Kidney (tissue), 14 donors: ENCODE measurements around the gene TMEM101. TPM values are rescaled to one million over a fixed set of nuclear protein-coding genes. Genes with fewer than 3 reads are reported as not detected.
"Not testable (repeated sequence)": the region's sequence is repeated elsewhere in the genome, so short reads cannot be mapped to it uniquely, and the experiment has no call there.

ENCODE experiments used
- DNase-seq, 5 donors: peaks; one replicate each; pipeline ENCODE4 v3.0.0-alpha.2; 2013 to 2020
- FAIRE-seq: peaks from 2 replicates; lab custom pipeline; 2012; peaks lifted over from hg19 to GRCh38; lab: Jason Lieb, UNC
- H3K27ac ChIP-seq, 2 donors: one replicate each; pipeline ENCODE4 v1.7.0; 2013; ENCODE audit warnings: low read depth in 2 of 2, low read length in 2 of 2, inconsistent platforms in 1 of 2
- H3K27me3 ChIP-seq: one replicate; pipeline ENCODE4 v1.7.1; 2013; ENCODE audit warnings: low read length, inconsistent platforms; ENCODE audit not compliant: control insufficient read depth, insufficient read depth
- H3K36me3 ChIP-seq, 3 donors: one replicate each; pipeline versions ENCODE4 v1.7.0 to v1.7.1; 2013; ENCODE audit warnings: low read length in 3 of 3, control low read depth in 1 of 3, inconsistent platforms in 1 of 3; ENCODE audit not compliant: insufficient read depth in 3 of 3, control insufficient read depth in 2 of 3
- H3K4me1 ChIP-seq, 3 donors: one replicate each; pipeline versions ENCODE4 v1.7.0 to v1.7.1; 2013; ENCODE audit warnings: low read length in 3 of 3, inconsistent platforms in 1 of 3, low read depth in 1 of 3; ENCODE audit not compliant: control insufficient read depth in 2 of 3, insufficient read depth in 2 of 3
- H3K4me3 ChIP-seq, 3 donors: one replicate each; pipeline versions ENCODE4 v1.7.0 to v1.8.1; 2013; ENCODE audit warnings: low read length in 3 of 3, control low read depth in 1 of 3, inconsistent platforms in 1 of 3
- H3K9ac ChIP-seq, 3 donors: one replicate each; pipeline versions ENCODE4 v1.7.0 to v1.7.1; 2013; ENCODE audit warnings: low read length in 3 of 3, control low read depth in 1 of 3, inconsistent platforms in 1 of 3
- H3K9me3 ChIP-seq, 3 donors: one replicate each; pipeline versions ENCODE4 v1.7.0 to v1.7.1; 2013; ENCODE audit warnings: low read length in 3 of 3, control low read depth in 1 of 3, inconsistent platforms in 1 of 3; ENCODE audit not compliant: control insufficient read depth in 2 of 3, insufficient read depth in 1 of 3
- intact Hi-C: fragments of 100-400 bp; cut with DNase I; formaldehyde crosslinking; loops from one replicate; pipeline ENCODE4 v1.11.1; 2022
- polyA plus RNA-seq: library from polyadenylated mRNA; stranded (reverse); fragments of 350-450 nt; fragmentation: Illumina TruSeq; extraction: RNeasy Lipid Tissue Mini Kit (QIAGEN cat#74804); gene quantifications from one replicate; pipeline ENCODE4 v1.2.3, GENCODE V29; 2014; ENCODE audit warnings: low read depth, low replicate concordance; ENCODE audit not compliant: insufficient read depth
- total RNA-seq: library from RNA; stranded (reverse); fragmentation: NEBNext Ultra II Directional; extraction: Animal tissue kit (Norgen Biotek cat#: 25700); gene quantifications from one replicate; pipeline ENCODE4 v1.2.1, GENCODE V29; 2021
- TF ChIP-seq, protein P1 (sequence below): IDR thresholded peaks from 3 replicates; pipeline ENCODE4 v1.5.1; 2012; ENCODE audit warnings: mild to moderate bottlenecking, moderate library complexity, borderline replicate concordance; ENCODE audit not compliant: insufficient read depth; ENCODE audit errors: extremely low read depth
- donor health status: control.
- donor health status: control.
- donor health status: control.
- donor health status: control.
- donor health status: control.
- donor health status: DM: yes; HTN: yes; CAD: no.
- donor health status: Normal renal cell carcinoma (clear cell type).

TMEM101 gene
- total and polyA plus RNA-seq, 2 donors from 2014 or later = 31.2 to 111 TPM

DNA sequence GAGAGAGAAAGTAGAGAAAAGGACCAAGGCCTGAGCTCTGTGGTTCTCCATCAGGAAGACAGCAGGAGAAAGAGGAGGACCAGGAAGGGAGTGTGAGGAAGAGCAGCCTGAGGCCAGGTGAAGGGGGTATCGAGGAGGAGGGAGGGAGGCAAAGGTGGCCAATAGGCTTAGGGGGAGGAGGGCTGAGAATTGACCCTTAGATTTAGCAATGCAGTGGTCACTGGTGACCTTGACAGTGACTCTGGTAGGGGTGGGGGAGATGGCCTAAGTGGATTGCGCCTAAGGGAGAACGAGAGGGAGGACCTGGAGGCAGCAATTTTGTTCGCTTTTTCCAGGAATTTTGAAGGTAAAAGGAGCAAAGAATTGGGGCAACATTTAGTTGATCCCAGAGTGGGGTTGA is 15.7 kb downstream of the TMEM101 start:
- TF ChIP-seq, protein P1, sequence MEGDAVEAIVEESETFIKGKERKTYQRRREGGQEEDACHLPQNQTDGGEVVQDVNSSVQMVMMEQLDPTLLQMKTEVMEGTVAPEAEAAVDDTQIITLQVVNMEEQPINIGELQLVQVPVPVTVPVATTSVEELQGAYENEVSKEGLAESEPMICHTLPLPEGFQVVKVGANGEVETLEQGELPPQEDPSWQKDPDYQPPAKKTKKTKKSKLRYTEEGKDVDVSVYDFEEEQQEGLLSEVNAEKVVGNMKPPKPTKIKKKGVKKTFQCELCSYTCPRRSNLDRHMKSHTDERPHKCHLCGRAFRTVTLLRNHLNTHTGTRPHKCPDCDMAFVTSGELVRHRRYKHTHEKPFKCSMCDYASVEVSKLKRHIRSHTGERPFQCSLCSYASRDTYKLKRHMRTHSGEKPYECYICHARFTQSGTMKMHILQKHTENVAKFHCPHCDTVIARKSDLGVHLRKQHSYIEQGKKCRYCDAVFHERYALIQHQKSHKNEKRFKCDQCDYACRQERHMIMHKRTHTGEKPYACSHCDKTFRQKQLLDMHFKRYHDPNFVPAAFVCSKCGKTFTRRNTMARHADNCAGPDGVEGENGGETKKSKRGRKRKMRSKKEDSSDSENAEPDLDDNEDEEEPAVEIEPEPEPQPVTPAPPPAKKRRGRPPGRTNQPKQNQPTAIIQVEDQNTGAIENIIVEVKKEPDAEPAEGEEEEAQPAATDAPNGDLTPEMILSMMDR = no peak
- Histone ChIP-seq H3K36me3 (no peaks in the 10 kb centered on the region), H3K4me1 (peaks cover 0 to 10% (median 4%) of the 10 kb centered on the region in 3 donors), H3K27me3 (peaks cover 2% of the 10 kb centered on the region), H3K4me3 (no peak overlapping the region), H3K9me3 (no peaks in the 10 kb centered on the region), H3K9ac (no peak overlapping the region), H3K27ac (no peak overlapping the region)
- intact Hi-C loops = no loop called here
- DNase-seq (no peak), FAIRE-seq (no peak)

DNA sequence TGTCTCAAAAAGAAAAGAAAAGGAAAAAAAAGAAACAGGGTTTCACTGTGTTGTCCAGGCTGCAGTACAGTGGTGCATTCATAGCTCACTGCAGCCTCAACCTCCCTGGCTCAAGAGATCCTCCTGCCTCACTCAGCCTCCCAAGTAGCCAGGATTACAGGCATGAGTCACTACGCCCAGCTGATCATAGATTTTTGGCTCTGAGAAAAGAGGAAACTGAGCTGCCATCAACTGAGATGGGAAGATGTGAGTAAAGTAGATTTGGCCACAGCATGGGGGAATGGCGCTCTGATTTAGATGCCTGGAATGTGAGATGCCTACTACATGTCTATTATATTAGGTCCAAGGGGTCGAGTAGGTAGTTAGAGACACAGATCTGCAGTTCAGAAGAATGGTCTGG is 16.2 kb downstream of the TMEM101 start:
- TF ChIP-seq, protein P1 = no peak
- H3K9ac ChIP-seq = no peak overlapping the region
- no peak for DNase-seq
- intact Hi-C loops = no loop called here
- no peak for FAIRE-seq
- H3K27me3 ChIP-seq = peaks cover 2% of the 10 kb centered on the region
- no peak overlapping the region for H3K27ac ChIP-seq
- H3K36me3 ChIP-seq = no peaks in the 10 kb centered on the region
- no peaks in the 10 kb centered on the region for H3K9me3 ChIP-seq
- H3K4me3 ChIP-seq = no peak overlapping the region
- peaks cover 0 to 10% (median 4%) of the 10 kb centered on the region in 3 donors for H3K4me1 ChIP-seq

DNA sequence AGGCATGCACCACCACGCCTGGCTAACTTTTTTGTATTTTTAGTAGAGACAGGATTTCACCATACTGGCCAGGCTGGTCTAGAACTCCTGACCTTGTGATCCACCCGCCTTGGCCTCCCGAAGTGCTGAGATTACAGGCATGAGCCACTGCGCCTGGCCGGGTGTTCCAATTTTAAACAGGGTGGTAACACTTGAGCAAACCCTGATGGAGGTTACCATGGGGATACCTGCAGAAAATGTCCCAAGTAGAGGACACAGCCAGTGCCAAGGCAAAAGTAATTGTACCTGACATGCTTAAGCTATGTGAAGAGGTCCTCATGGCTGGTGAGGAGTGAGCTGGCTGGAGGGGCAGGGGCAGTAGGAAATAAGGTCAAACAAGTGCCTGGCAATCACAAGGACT is 17.6 kb downstream of the TMEM101 start:
- H3K27me3 ChIP-seq, DNase-seq, H3K36me3 ChIP-seq, H3K4me3 ChIP-seq, H3K4me1 ChIP-seq, H3K27ac ChIP-seq, H3K9me3 ChIP-seq, intact Hi-C loops, FAIRE-seq, H3K9ac ChIP-seq: not testable (repeated sequence)

DNA sequence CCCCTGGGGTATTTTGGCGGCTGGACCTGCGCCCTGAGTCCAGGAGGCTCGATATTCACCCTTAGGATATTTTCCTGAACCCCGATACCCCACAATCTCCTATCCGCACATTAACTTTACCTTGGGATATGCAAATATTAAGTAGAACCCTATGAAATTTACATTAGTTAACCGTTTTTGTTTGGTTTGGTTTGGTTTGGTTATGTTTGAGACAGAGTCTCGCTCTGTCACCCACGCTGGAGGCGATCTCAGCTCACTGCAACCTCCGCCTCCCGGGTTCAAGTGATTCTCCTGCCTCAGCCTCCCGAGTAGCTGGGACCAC is 19.7 kb downstream of the TMEM101 start:
- FAIRE-seq (no peak), DNase-seq (no peak)
- no peak overlapping the region for H3K9ac ChIP-seq
- no peak overlapping the region for H3K4me3 ChIP-seq
- H3K4me1 ChIP-seq = peaks cover 0 to 4% (median 2%) of the 10 kb centered on the region in 3 donors
- H3K9me3 ChIP-seq = no peaks in the 10 kb centered on the region
- no peak overlapping the region for H3K27ac ChIP-seq
- TF ChIP-seq, protein P1 = no peak
- no peaks in the 10 kb centered on the region for H3K27me3 ChIP-seq
- H3K36me3 ChIP-seq = no peaks in the 10 kb centered on the region
- intact Hi-C loops = no loop called here
